Ishikawa (cell line): ENCODE data around the gene CROCC.

Experiments
- CEBPB ChIP-seq: IDR thresholded peaks from 2 replicates; pipeline ENCODE4 v1.6.1; 2012
- CREB1 ChIP-seq: IDR thresholded peaks from 2 replicates; pipeline ENCODE4 v1.6.1; 2012; ENCODE audit warnings: low read depth
- EGR1 ChIP-seq: IDR thresholded peaks from 2 replicates; pipeline ENCODE4 v1.6.1; 2012
- EP300 ChIP-seq: IDR thresholded peaks from 2 replicates; pipeline ENCODE4 v1.6.1; 2012; ENCODE audit warnings: borderline replicate concordance
- FOXM1 ChIP-seq: IDR thresholded peaks from 2 replicates; pipeline ENCODE4 v1.6.1; 2012; ENCODE audit warnings: low read depth, borderline replicate concordance
- MAX ChIP-seq: IDR thresholded peaks from 2 replicates; pipeline ENCODE4 v1.6.1; 2012
- NFIC ChIP-seq: IDR thresholded peaks from 2 replicates; pipeline ENCODE4 v1.6.1; 2012
- RAD21 ChIP-seq: IDR thresholded peaks from 2 replicates; pipeline ENCODE4 v1.6.1; 2012; ENCODE audit warnings: low read depth
- REST ChIP-seq: IDR thresholded peaks from 2 replicates; pipeline ENCODE4 v1.6.1; 2012; ENCODE audit warnings: low read depth, mild to moderate bottlenecking
- TAF1 ChIP-seq: IDR thresholded peaks from 2 replicates; pipeline ENCODE4 v1.6.1; 2012; ENCODE audit warnings: low read depth, mild to moderate bottlenecking
- TCF12 ChIP-seq: IDR thresholded peaks from 2 replicates; pipeline ENCODE4 v1.6.1; 2012; ENCODE audit warnings: low read depth
- TEAD4 ChIP-seq: IDR thresholded peaks from 2 replicates; pipeline ENCODE4 v1.6.1; 2012
- USF1 ChIP-seq: IDR thresholded peaks from 2 replicates; pipeline ENCODE4 v1.6.1; 2012
- YY1 ChIP-seq: IDR thresholded peaks from 2 replicates; pipeline ENCODE4 v1.6.1; 2012; ENCODE audit warnings: low read depth
- ZBTB7A ChIP-seq: IDR thresholded peaks from 2 replicates; pipeline ENCODE4 v1.6.1; 2012; ENCODE audit warnings: low read depth

The CROCC gene

GRCh38 chr1:17013491-17014320 lies 92.0 kb downstream of the CROCC start:
- TF ChIP-seq ZBTB7A (no peak), EP300 (no peak), YY1 (no peak), RAD21 (no peak), CEBPB (no peak), CREB1 (no peak), EGR1 (no peak)

DNA sequence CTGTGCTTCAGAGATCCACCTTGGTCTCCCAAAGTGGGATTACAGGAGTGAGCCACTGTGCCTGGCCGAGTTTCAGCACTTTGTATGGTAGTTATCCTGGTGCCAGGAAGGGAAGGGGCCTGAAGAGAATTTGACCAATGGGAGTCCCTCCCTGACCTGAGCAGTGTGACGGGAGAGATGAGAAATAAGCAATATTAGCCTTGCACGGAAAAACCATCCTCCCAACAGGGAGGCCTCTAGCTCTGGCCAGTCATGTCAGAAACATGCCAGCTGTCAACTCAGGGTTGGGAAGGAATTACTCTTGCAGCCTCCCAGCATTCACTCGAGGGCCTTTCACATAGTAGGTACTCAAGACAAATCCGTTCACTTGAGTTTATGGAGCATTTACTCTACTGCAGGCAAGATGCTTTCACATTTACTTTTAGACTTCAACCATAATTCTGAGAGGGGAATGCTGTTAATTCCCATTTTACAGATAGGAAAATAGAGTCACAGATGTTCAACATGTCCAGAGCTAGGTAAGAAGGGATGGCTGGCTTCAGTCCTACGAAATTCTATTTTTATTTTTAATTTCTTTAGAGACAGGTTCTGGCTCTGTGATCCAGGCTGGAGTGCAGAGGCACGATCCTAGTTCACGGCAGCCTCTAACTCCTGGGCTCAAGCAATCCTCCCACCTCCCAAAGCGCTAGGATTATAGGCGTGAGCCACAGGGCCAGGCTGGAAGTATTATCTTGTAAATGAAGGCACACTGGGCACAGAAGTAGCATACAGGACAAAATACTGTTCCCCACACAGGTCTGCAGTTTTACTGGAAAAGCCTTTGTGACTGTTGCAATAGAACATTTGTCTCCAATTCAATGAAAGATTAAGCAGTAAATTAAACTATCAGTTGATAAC lies 93.2 kb downstream of the CROCC start:
- TF ChIP-seq ZBTB7A = no peak
- TF ChIP-seq CREB1 = no peak
- TF ChIP-seq YY1 = no peak
- TF ChIP-seq FOXM1 = no peak
- no peak for TF ChIP-seq TEAD4
- no peak for TF ChIP-seq TAF1
- TF ChIP-seq REST = no peak
- TF ChIP-seq USF1 = no peak
- TF ChIP-seq NFIC = no peak
- no peak for TF ChIP-seq RAD21
- no peak for TF ChIP-seq MAX
- no peak for TF ChIP-seq EP300
- TF ChIP-seq EGR1 = no peak
- no peak for TF ChIP-seq CEBPB
- no peak for TF ChIP-seq TCF12

DNA sequence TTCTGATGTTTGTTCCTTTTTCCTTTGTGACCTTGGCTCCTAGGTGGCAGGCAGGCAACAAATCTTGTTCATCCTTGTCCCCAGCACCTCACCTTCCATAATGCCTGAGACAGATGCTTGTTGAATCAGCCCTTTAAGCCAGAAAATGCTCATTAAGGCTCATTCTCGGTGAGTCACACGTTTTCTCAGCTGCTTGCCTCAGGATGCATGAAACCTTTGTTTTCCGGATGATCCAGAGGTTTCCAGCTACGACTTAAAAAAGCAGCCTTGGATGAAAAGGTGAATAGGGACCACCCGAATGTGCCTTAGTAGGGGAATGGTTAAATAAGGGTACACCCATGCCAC lies 94.6 kb downstream of the CROCC start:
- no peak for TF ChIP-seq NFIC
- TF ChIP-seq CEBPB = no peak
- TF ChIP-seq TEAD4 = no peak
- TF ChIP-seq YY1 = no peak
- no peak for TF ChIP-seq CREB1
- no peak for TF ChIP-seq EGR1
- no peak for TF ChIP-seq FOXM1
- TF ChIP-seq TAF1 = no peak
- no peak for TF ChIP-seq ZBTB7A

DNA sequence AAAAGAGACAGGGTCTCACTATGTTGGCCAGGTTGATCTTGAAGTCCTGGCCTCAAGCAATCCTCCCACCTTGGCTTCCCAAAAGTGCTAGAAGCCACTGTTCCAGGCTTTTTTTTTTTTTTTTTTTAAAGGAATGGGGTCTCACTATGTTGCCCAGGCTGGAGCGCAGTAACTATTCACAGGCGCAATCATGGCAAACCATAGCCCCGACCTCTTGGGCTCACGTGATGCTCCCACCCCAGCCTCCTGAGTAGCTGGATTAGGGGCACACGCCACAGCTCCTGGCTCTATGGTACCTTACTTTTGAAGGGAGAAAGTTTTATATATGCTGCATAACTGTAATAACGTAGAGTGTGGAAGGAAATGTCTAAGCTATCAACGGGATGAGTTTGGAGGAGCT lies 95.7 kb downstream of the CROCC start:
- no peak for TF ChIP-seq MAX
- no peak for TF ChIP-seq RAD21
- no peak for TF ChIP-seq EP300
- TF ChIP-seq CREB1 = no peak
- no peak for TF ChIP-seq EGR1
- TF ChIP-seq ZBTB7A = no peak
- no peak for TF ChIP-seq CEBPB
- no peak for TF ChIP-seq NFIC
- TF ChIP-seq FOXM1 = no peak
- no peak for TF ChIP-seq TEAD4
- no peak for TF ChIP-seq REST
- TF ChIP-seq TAF1 = no peak
- TF ChIP-seq YY1 = no peak
- TF ChIP-seq USF1 = no peak
- TF ChIP-seq TCF12 = no peak

GRCh38 chr1:17018849-17019248 lies 97.1 kb downstream of the CROCC start:
- TF ChIP-seq CREB1 (no peak), NFIC (no peak), MAX (no peak), FOXM1 (no peak), EP300 (no peak), ZBTB7A (no peak), TCF12 (no peak), REST (no peak), EGR1 (no peak), TAF1 (no peak), RAD21 (no peak), USF1 (no peak), YY1 (no peak), CEBPB (no peak), TEAD4 (no peak)
